K562 (cell line): ENCODE results near the gene SOX15. TPM values are rescaled to one million over a fixed set of nuclear protein-coding genes. Genes with fewer than 3 reads are reported as not detected.
A peak's percentile ranks its signal among the peaks of the same experiment; 100 is the strongest.

ENCODE experiments used
- ATAC-seq: fragments of 200-7000 bp; cut with Tn5 transposase; 3 replicates; pipeline ENCODE4 v1.9.1; 2020; ENCODE audit warnings: moderate library complexity
- BruUV-seq: library from RNA; stranded (reverse); fragments of 400-500 nt; replicated peaks from 2 replicates; lab custom pipeline; 2021; lab: Mats Ljungman, UMichigan
- CTCF ChIA-PET: fragments of 300-600 bp; formaldehyde crosslinking; extraction: SDS; loops from one replicate; lab custom pipeline; 2021; ENCODE audit warnings: low intra/inter-chr PET ratio; lab: Yijun Ruan, JAX
- POLR2A ChIA-PET: fragments of 300-600, 350-650 bp; sonication (Branson Sonifier 250); formaldehyde crosslinking; extraction: SDS; loops from one replicate; lab custom pipeline; 2021; ENCODE audit warnings: antibody characterized with exemption, inconsistent platforms; lab: Yijun Ruan, JAX
- DNase-seq, 4 experiments: peaks; one replicate each; pipeline versions ENCODE4 v3.0.0 to v3.0.0-alpha.2; 2011 to 2018; ENCODE audit warnings: low spot score in 3 of 4, mixed read lengths in 3 of 4; ENCODE audit errors: extremely low read depth in 1 of 4
- FAIRE-seq: peaks from 2 replicates; lab custom pipeline; 2011; peaks lifted over from hg19 to GRCh38; lab: Jason Lieb, UNC
- H2AFZ ChIP-seq: 2 replicates; pipeline ENCODE4 v1.6.0; 2011; ENCODE audit warnings: low read depth, low read length, control low read depth, inconsistent platforms
- H3K27ac ChIP-seq: fragments of 200-600 bp; 3 replicates; pipeline ENCODE4 v1.8.0; 2011; ENCODE audit warnings: low read depth, mild to moderate bottlenecking, control low read depth, inconsistent platforms, low read length, moderate library complexity, mixed read lengths; ENCODE audit errors: extremely low read depth
- H3K27me3 ChIP-seq, 2 experiments: fragments of 300-600 bp in 1 of 2; 2 replicates in 1 of 2; 3 replicates in 1 of 2; pipeline versions ENCODE4 v1.6.0 to v1.8.0; 2011; ENCODE audit warnings: inconsistent platforms in 2 of 2, low read length in 2 of 2, mild to moderate bottlenecking in 1 of 2, mixed read lengths in 1 of 2, moderate library complexity in 1 of 2; ENCODE audit not compliant: control insufficient read depth in 2 of 2, insufficient read depth in 2 of 2
- H3K36me3 ChIP-seq: fragments of 300-600 bp; 3 replicates; pipeline ENCODE4 v1.8.0; 2011; ENCODE audit warnings: mild to moderate bottlenecking, low read length, inconsistent platforms; ENCODE audit not compliant: control insufficient read depth, insufficient read depth
- H3K4me1 ChIP-seq, 2 experiments: fragments of 200-600 bp in 1 of 2; replicated peaks in 1 of 2; 2 replicates in 1 of 2; 3 replicates in 1 of 2; pipeline versions ENCODE4 v1.5.1 to v1.8.0; 2011; ENCODE audit warnings: inconsistent platforms in 2 of 2, low read length in 2 of 2, mild to moderate bottlenecking in 1 of 2, mixed read lengths in 1 of 2, moderate library complexity in 1 of 2; ENCODE audit not compliant: control insufficient read depth in 2 of 2, insufficient read depth in 2 of 2
- H3K4me2 ChIP-seq: 2 replicates; pipeline ENCODE4 v1.6.1; 2011; ENCODE audit warnings: low read length, control low read depth, inconsistent platforms, mixed read lengths; ENCODE audit not compliant: insufficient read depth
- H3K4me3 ChIP-seq: fragments of 200-600 bp; sonication (generic), shearing (Covaris generic); 2 replicates; pipeline ENCODE4 v1.5.1; 2016; ENCODE audit warnings: control low read depth, inconsistent platforms
- H3K79me2 ChIP-seq: fragments of 200-600 bp; 3 replicates; pipeline ENCODE4 v1.8.0; 2011; ENCODE audit warnings: low read length, inconsistent platforms; ENCODE audit not compliant: control insufficient read depth, insufficient read depth
- H3K9ac ChIP-seq, 2 experiments: 2 replicates each; pipeline versions ENCODE4 v1.6.0 to v1.6.1; 2011; ENCODE audit warnings: low read depth in 2 of 2, low read length in 2 of 2, control low read depth in 1 of 2, inconsistent platforms in 1 of 2, mild to moderate bottlenecking in 1 of 2, mixed read lengths in 1 of 2; ENCODE audit not compliant: insufficient read depth in 1 of 2
- H3K9me1 ChIP-seq: one replicate; pipeline ENCODE4 v1.6.0; 2011; ENCODE audit warnings: inconsistent platforms, mild to moderate bottlenecking, low read length, moderate library complexity; ENCODE audit not compliant: control insufficient read depth, insufficient read depth
- H3K9me3 ChIP-seq: replicated peaks from 2 replicates; pipeline ENCODE4 v1.5.1; 2011; ENCODE audit warnings: low read depth, low read length, inconsistent platforms; ENCODE audit not compliant: control insufficient read depth, insufficient read depth
- H4K20me1 ChIP-seq: replicated peaks from 2 replicates; pipeline ENCODE4 v1.6.1; 2011; ENCODE audit warnings: low read length, inconsistent platforms, mixed read lengths; ENCODE audit not compliant: control insufficient read depth, insufficient read depth
- ARHGAP35 ChIP-seq: fragments of 450-650 bp; IDR thresholded peaks from 2 replicates; pipeline ENCODE4 v1.6.1; 2018; ENCODE audit not compliant: partially characterized antibody
- HDAC3 ChIP-seq: fragments of 450-650 bp; IDR thresholded peaks from 2 replicates; pipeline ENCODE4 v1.6.1; 2018; ENCODE audit warnings: borderline replicate concordance, mild to moderate bottlenecking, moderate library complexity; ENCODE audit not compliant: partially characterized antibody
- HMBOX1 ChIP-seq: sonication (generic); IDR thresholded peaks from 2 replicates; pipeline ENCODE4 v1.6.1; 2016
- KAT8 ChIP-seq: fragments of 450-650 bp; IDR thresholded peaks from 2 replicates; pipeline ENCODE4 v1.6.1; 2016; ENCODE audit warnings: low read depth, mild to moderate bottlenecking
- SIX5 ChIP-seq, 2 experiments: IDR thresholded peaks; 2 replicates each; pipeline ENCODE4 v1.6.1; 2011; ENCODE audit warnings: low read length in 2 of 2, borderline replicate concordance in 1 of 2, low read depth in 1 of 2, mild to moderate bottlenecking in 1 of 2, moderate library complexity in 1 of 2; ENCODE audit not compliant: insufficient read depth in 1 of 2
- TEAD1 ChIP-seq, 2 experiments: fragments of 450-650 bp in 1 of 2; sonication (generic) in 1 of 2; formaldehyde crosslinking; IDR thresholded peaks; 2 replicates each; pipeline versions ENCODE4 v1.4.0 to v1.8.0; 2020 to 2022; ENCODE audit warnings: mild to moderate bottlenecking in 2 of 2, missing genetic modification reagents in 1 of 2
- TOE1 ChIP-seq, 2 experiments: fragments of 450-650 bp in 1 of 2; sonication (generic) in 1 of 2; formaldehyde crosslinking in 1 of 2; IDR thresholded peaks; 2 replicates each; pipeline versions ENCODE4 v1.7.1 to v1.8.0; 2016 to 2022; ENCODE audit warnings: borderline replicate concordance in 2 of 2, mild to moderate bottlenecking in 2 of 2, antibody characterized with exemption in 1 of 2, inconsistent platforms in 1 of 2, low read depth in 1 of 2, missing genetic modification reagents in 1 of 2, moderate library complexity in 1 of 2
- ZFP1 ChIP-seq: fragments of 450-650 bp; formaldehyde crosslinking; IDR thresholded peaks from 2 replicates; pipeline ENCODE4 v1.4.0; 2020; ENCODE audit warnings: mild to moderate bottlenecking, mixed read lengths
- ZNF511 ChIP-seq: sonication (generic); formaldehyde crosslinking; IDR thresholded peaks from 2 replicates; pipeline ENCODE4 v1.8.0; 2022; ENCODE audit warnings: mild to moderate bottlenecking, missing genetic modification reagents
- WGBS: fragments of 100-300 bp; shearing (Covaris generic); methylation state at CpG from one replicate; pipeline ENCODE4 v1.1.6; 2016; ENCODE audit warnings: low coverage, mixed read lengths; ENCODE audit not compliant: insufficient coverage; ENCODE audit errors: missing lambda C conversion rate; 5-methylcytosine and 5-hydroxymethylcytosine counted together
- in situ Hi-C: fragments of 300-500 bp; cut with MboI; formaldehyde crosslinking; loops from 4 replicates; pipeline ENCODE4 v1.15.0; 2018; ENCODE audit warnings: inconsistent platforms, mixed read lengths
- intact Hi-C: fragments of 100-400 bp; cut with micrococcal nuclease; formaldehyde crosslinking; loops from 2 replicates; pipeline ENCODE4 v1.14.2; 2022
- polyA plus RNA-seq, 8 experiments: library from polyadenylated mRNA; depleted of rRNA in 4 of 8; stranded (reverse) in 5 of 8; unstranded in 3 of 8; fragments of >200 nt; fragmentation: Nextera tagmentation in 2 of 8; fragmentation: Illumina TruSeq in 1 of 8; extraction: Ambion mirVana in 2 of 8; extraction: Trizol in 1 of 8; gene quantifications; 2 replicates each; pipeline versions ENCODE4 v1.2.1 to v1.2.3, GENCODE V29; 2011 to 2014; ENCODE audit warnings: inconsistent platforms in 1 of 8, missing spikeins in 1 of 8
- total RNA-seq, 7 experiments: library from RNA; depleted of rRNA in 6 of 7; stranded (reverse); fragments of >200 nt in 6 of 7; fragmentation: Illumina TruSeq in 2 of 7; extraction: Trizol in 2 of 7; gene quantifications; 2 replicates each; pipeline versions ENCODE4 v1.2.1 to v1.2.3, GENCODE V29; 2011 to 2021; ENCODE audit warnings: low replicate concordance in 1 of 7

The SOX15 gene
- total and polyA plus RNA-seq, 9 of the 15 experiments (the other 6 are each of a cell fraction or from before 2014, with no cell fraction given), result 0.07 to 0.33 (median 0.19) TPM; not detected in 5

DNA sequence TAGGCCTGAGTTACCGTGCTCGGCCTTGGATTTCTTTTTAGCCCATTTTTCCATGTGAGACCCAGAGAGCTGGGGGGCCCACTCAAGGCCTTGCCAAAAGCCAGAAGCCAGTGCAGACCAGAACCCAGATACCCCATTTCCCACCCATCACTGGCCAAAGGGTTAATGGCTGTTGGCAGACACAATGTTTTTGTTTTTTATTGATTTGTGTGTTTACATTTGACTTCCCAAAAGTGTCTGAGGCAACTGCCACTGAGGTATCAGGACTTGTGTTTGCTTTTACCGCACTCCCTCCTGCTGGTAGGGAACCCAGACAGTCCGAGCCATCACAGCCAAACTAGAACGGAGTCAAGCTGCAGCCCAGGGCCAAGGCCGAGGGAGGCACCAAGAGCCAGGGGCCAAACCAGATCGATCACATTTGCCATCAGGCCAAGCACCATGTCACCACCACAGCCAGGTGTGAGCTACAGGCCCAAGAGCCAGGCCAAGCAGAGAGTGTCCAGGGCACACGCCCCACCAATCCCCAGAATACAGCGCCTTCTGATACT is 48.7 kb downstream of the SOX15 start:
- H3K4me3 ChIP-seq, result no peak overlapping the region
- ATAC-seq (no peak), FAIRE-seq (no peak), DNase-seq (no peak)
- no peak overlapping the region for H2AFZ ChIP-seq
- no peaks in the 10 kb centered on the region for H3K79me2 ChIP-seq
- 71% methylated on average over 7 of the region's 9 CpGs for WGBS
- H3K4me1 ChIP-seq, result no peaks in the 10 kb centered on the region; a peak in 2 of 5 replicates
- intact Hi-C loops, result no loop called here
- BruUV-seq, result no TSS peak
- ChIA-PET POLR2A (interaction anchor here (0.8 kb wide), 1 partner anchor 9 kb away, joined by 5 read pairs; no protein-coding TSS in a partner anchor), CTCF (no interaction called here)
- H3K9me3 ChIP-seq, result no peaks in the 10 kb centered on the region; the same call in 1 of the 2 replicates
- H3K9me1 ChIP-seq, result no peaks in the 10 kb centered on the region
- no peaks in the 10 kb centered on the region for H3K27me3 ChIP-seq
- H3K36me3 ChIP-seq, result no peaks in the 10 kb centered on the region
- no peak overlapping the region for H3K4me2 ChIP-seq
- in situ Hi-C loops, result no loop called here
- TF ChIP-seq SIX5 (IDR thresholded peaks at IDR 0.05; ENCODE audit: borderline replicate concordance in 1 of 2, insufficient read depth in 1 of 2, low read depth in 1 of 2, low read length in 2 of 2), result no peak
- TF ChIP-seq TEAD1 (CRISPR knock-in tag; IDR thresholded peaks at IDR 0.05), result no peak
- no peak for TF ChIP-seq HDAC3
- no peak overlapping the region for H3K9ac ChIP-seq
- no peaks in the 10 kb centered on the region for H4K20me1 ChIP-seq
- H3K27ac ChIP-seq, result no peak overlapping the region

GRCh38 chr17:7538891-7539545 is 50.9 kb downstream of the SOX15 start:
- DNase-seq (peak in 1 of 4 experiments; percentile 1), ATAC-seq (no peak), FAIRE-seq (no peak)
- POLR2A ChIA-PET, result no interaction called here
- no peak overlapping the region for H3K4me2 ChIP-seq
- no peaks in the 10 kb centered on the region for H3K27me3 ChIP-seq
- no peak overlapping the region for H2AFZ ChIP-seq
- in situ Hi-C loops, result no loop called here
- H3K79me2 ChIP-seq, result no peaks in the 10 kb centered on the region
- H4K20me1 ChIP-seq, result no peaks in the 10 kb centered on the region
- H3K9ac ChIP-seq, result no peak overlapping the region
- WGBS, result 24% methylated on average over 9 of the region's 11 CpGs
- no peaks in the 10 kb centered on the region for H3K9me1 ChIP-seq
- no peaks in the 10 kb centered on the region; a peak in 2 of 5 replicates for H3K4me1 ChIP-seq
- CTCF ChIA-PET, result no interaction called here
- H3K27ac ChIP-seq, result no peak overlapping the region
- no TSS peak for BruUV-seq
- H3K36me3 ChIP-seq, result no peaks in the 10 kb centered on the region
- H3K4me3 ChIP-seq, result no peak overlapping the region
- no peaks in the 10 kb centered on the region; the same call in 1 of the 2 replicates for H3K9me3 ChIP-seq
- intact Hi-C loops, result no loop called here
- TF ChIP-seq ARHGAP35 (no peak), ZNF511 (CRISPR knock-in tag) (no peak), ZFP1 (CRISPR knock-in tag) (no peak), HMBOX1 (no peak), KAT8 (no peak), TOE1 (IDR thresholded peaks at IDR 0.05; ENCODE audit: borderline replicate concordance) (no peak), TOE1 (CRISPR knock-in tag; IDR thresholded peaks at IDR 0.05; ENCODE audit: borderline replicate concordance, low read depth) (no peak)
